Cardiac fibroblast (primary cell): Measurements from ENCODE around the gene ANKRD37.
"Not testable (repeated sequence)": the region's sequence is repeated elsewhere in the genome, so short reads cannot be mapped to it uniquely, and the experiment has no call there.

Experiments used
- DNase-seq, 2 donors: peaks; one replicate each; pipeline versions ENCODE4 v3.0.0 to v3.0.0-alpha.2; 2010; ENCODE audit warnings: low read depth in 2 of 2
- H3K4me3 ChIP-seq, 2 donors: replicated peaks in 1 of 2; 1 replicate in 1 of 2; 2 replicates in 1 of 2; pipeline ENCODE4 v1.5.1; 2011; ENCODE audit warnings: low read depth in 2 of 2, low read length in 2 of 2, mild to moderate bottlenecking in 2 of 2, moderate library complexity in 1 of 2
- CTCF ChIP-seq: IDR thresholded peaks from one replicate; pipeline ENCODE4 v1.5.1; 2011; ENCODE audit warnings: low read depth, mild to moderate bottlenecking, low read length, inconsistent platforms

The ANKRD37 gene

DNA sequence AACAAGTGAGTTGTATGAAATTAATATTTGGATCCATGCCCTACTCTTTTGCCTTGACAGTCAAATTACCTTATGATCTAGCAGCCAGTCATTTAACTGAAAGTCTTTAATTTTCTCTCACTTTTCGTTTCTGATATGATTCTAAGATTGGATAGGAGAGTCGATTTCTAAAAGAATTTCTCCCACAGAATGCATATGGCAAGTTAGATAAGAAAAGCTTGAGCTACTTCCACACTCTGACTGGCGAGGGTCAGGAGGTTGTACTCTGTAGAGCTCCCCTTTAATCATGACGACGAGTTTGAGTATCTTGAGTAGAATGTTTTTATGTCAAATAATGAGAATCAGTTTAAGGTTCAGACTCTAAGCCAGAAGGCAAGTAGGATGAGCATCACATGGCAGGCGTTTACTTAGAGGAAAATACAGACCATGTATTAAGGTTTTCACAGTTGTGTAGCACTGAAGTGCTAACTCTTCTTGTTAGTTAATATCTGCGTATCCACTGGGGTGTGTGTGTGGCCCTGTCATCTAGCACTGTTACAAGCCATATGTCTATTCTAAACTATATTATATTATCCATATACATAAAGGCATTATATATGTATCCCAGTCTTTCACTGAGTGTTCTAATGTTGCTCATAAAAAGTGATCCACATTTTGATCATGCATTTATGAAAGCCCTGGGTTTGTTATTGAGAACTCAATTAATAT lies 38.8 kb upstream of the ANKRD37 start:
- no peak for DNase-seq
- TF ChIP-seq CTCF = no peak
- no peak overlapping the region for H3K4me3 ChIP-seq

DNA sequence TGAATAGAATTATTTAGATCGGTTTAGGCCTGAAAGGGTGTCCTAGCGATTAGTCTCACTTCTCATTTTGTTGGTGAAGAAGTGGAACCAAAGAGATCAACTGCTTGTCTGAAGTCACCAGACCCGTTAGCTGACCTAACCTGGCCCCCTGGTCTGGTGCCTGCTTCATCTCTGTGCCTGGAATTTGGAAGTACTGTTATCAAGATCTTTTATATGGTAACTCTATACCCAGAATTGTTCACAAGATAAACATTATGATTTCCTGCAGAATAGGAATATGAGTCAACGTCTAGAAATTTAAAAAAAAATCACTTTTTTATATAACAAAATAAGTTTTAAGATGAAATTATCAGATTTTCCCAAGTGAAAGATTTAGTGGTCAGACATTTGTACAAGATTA lies 38.1 kb upstream of the ANKRD37 start:
- TF ChIP-seq CTCF = no peak
- peak; percentile 18 to 77 for DNase-seq
- no peak overlapping the region for H3K4me3 ChIP-seq

DNA sequence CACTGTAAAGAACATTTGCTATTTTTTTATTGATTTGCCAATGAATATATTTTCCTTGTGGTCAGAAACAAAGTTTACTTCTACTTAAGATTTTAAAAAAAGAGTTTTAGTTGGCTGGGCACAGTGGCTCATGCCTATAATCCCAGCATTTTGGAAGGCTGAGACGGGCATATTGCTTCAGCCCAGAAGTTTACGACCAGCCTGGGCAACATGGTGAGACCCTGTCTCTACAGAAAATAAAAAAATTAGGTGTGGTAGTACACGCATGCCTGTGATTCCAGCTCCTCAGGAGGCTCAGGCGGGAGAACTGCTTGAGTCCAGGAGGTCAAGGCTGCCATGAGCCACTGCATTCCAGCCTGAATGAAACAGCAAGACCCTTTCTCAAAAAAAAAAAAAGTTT lies 37.7 kb upstream of the ANKRD37 start:
- DNase-seq = peak; percentile 13 to 74
- no peak for TF ChIP-seq CTCF
- H3K4me3 ChIP-seq = no peak overlapping the region

GRCh38 chr4:185359767-185360446 lies 36.7 kb upstream of the ANKRD37 start:
- DNase-seq = peak; percentile 31 to 75
- H3K4me3 ChIP-seq = no peak overlapping the region
- TF ChIP-seq CTCF = no peak

DNA sequence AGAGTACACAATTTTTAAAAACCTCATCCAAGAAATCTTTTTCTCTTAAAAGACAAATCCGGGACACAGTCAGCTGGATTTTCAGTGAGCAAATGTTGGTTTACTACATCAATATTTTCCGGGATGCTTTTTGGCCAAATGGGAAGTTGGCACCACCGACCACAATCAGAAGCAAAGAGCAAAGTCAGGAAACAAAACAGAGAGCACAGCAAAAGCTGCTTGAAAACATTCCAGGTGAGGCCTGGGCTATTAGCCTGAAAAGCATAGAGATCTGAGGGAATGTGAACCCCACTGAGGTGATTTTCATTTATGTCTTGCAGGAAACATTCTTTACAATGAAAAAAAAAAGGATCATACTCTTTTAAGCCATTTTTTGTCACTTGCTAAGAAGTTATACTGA lies 34.8 kb upstream of the ANKRD37 start:
- no peak for TF ChIP-seq CTCF
- H3K4me3 ChIP-seq = no peak overlapping the region
- DNase-seq = no peak

DNA sequence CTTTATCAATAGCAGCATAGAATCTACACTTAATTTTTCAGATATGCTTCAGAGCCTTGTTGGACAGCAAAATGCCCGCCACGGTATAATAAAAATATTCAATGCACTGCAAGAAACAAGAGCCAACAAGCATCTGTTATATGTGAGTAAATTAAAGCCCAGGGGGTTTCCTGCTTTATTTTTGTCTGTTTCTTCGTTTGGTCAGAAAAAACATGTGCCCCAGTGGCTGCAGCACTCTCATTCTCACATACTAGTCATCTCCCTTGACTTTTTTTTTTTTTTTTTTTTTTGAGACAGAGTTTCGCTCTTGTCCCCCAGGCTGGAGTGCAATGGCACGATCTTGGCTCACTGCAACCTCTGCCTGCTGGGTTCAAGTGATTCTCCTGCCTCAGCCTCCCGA lies 34.1 kb upstream of the ANKRD37 start:
- DNase-seq = peak in 1 of 2 donors; percentile 73
- H3K4me3 ChIP-seq = not testable (repeated sequence)

- no peak for DNase-seq
- TF ChIP-seq CTCF = no peak
- no peak overlapping the region for H3K4me3 ChIP-seq
Measured at GRCh38 chr4:185363251-185363650, 33.4 kb upstream of the ANKRD37 start.
